ENCODE data around the gene NDUFB10. TPM values are rescaled to one million over a fixed set of nuclear protein-coding genes. Genes with fewer than 3 reads are reported as not detected.

Gene NDUFB10
- total and polyA plus RNA-seq, 5 donors from 2014 or later: 65.1 to 288 (median 193) TPM

DNA sequence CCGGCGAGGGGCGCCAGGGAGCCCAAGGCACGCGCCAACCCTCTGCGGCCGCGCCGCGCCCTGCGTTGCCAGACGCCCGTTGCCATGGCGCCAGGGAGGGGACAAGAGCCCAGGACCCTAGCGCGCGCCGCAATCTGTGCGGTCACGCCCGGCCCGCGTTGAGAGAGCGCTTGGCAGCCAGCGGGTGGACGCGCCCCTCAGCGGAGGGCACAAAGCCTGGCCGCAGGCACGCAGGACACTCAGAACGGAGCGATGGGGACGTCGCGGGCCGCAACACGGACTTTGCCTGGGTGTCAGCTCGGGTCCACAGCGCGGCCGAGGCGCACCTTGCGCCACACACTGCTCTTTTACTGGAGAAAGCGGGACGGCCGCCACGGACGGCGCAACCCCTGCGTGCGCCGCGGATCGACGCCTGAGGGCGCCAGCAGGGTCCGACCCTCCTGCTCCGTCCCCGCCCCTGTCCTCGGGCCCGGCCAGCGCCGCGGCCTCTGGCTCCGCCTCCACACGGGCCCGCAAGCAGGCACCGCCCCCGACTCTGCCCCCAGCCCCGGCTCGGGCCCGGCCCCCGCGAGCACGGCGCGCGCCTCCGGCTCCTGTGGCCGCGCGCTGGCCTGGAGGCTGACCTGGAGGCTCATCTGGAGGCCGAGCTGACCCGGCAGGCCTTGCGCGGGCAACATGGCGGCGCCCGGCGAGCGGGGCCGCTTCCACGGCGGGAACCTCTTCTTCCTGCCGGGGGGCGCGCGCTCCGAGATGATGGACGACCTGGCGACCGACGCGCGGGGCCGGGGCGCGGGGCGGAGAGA, 24.4 kb downstream of the NDUFB10 start, which contains the start of gene GFER:
GFER (plus strand) TSS at position 650 of the 803 bp plus-strand sequence; CDS start at position 676, 26 bp downstream.
- peak within 1 kb of the TSS in 2 of 3 donors; percentile 62 to 76 for H3K27ac Mint-ChIP-seq
- H3K9me3 Mint-ChIP-seq: peaks cover 0 to 2% (median 0%) of the 10 kb centered on the region in 7 donors
- DNase-seq: peak; percentile 53 to 69 (median 55)
- ATAC-seq (ENCODE audit: low read depth in 2 of 2): peak; percentile 71 to 76
- Histone ChIP-seq H3K27ac (ENCODE audit: insufficient read depth, low read length, poor library complexity, severe bottlenecking) (peak within 1 kb of the TSS; percentile 60), H3K4me3 (ENCODE audit: low read depth, low read length) (peak within 1 kb of the TSS; percentile 55), H3K36me3 (ENCODE audit: control insufficient read depth, insufficient read depth, low read length) (no peaks in the 10 kb centered on the region), H3K27me3 (ENCODE audit: control insufficient read depth, insufficient read depth, low read length) (peaks cover 14% of the 10 kb centered on the region), H3K9me3 (ENCODE audit: control insufficient read depth in 2 of 2, low read length in 2 of 2) (no peaks in the 10 kb centered on the region), H3K4me1 (ENCODE audit: control insufficient read depth, insufficient read depth, low read length, poor library complexity, severe bottlenecking) (peaks cover 25% of the 10 kb centered on the region)
- H3K27me3 Mint-ChIP-seq: peaks cover 38% of the 10 kb centered on the region
- peaks cover 0 to 23% (median 9%) of the 10 kb centered on the region in 4 donors for H3K4me1 Mint-ChIP-seq
- H3K4me3 Mint-ChIP-seq: peak within 1 kb of the TSS; percentile 80 to 92 (median 86)
- no peaks in the 10 kb centered on the region for H3K36me3 Mint-ChIP-seq

DNA sequence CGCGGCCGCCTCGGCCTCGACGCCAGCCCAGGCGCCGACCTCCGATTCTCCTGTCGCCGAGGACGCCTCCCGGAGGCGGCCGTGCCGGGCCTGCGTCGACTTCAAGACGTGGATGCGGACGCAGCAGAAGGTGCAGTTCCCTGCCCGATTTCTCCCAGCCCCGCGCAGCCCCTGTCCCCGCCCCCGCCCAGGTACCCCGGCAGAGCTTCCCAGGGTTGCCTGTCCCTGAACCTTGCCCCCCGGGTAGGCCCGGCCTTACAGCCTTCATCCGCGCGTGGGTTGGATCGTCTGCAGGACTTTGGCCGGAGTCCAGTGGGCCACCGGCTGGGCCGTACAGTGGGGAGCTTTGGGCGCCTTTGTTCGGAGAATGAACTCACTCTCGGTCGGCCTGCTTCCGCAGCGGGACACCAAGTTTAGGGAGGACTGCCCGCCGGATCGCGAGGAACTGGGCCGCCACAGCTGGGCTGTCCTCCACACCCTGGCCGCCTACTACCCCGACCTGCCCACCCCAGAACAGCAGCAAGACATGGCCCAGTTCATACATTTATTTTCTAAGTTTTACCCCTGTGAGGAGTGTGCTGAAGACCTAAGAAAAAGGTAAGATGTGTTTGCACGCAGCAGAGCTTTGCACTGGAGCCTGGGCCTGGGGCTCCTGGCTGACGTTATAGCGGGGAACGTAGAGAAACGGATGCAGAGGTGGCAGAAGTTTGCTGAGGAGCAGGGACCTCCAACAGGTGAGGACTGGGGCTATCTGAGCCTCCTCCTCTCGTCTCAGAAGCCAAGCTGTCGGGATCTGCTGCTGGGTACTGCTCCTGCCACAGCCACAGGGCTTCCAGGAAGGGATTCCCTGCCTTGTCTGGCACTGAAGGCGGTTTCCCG, 25.2 kb downstream of the NDUFB10 start:
- no peaks in the 10 kb centered on the region for H3K36me3 ChIP-seq (ENCODE audit: control insufficient read depth, insufficient read depth, low read length)
- H3K27me3 ChIP-seq (ENCODE audit: control insufficient read depth, insufficient read depth, low read length): peaks cover 17% of the 10 kb centered on the region
- no peaks in the 10 kb centered on the region for H3K36me3 Mint-ChIP-seq
- H3K4me1 ChIP-seq (ENCODE audit: control insufficient read depth, insufficient read depth, low read length, poor library complexity, severe bottlenecking): peaks cover 29% of the 10 kb centered on the region
- peak overlapping the region; percentile 80 to 88 (median 82) for H3K4me3 Mint-ChIP-seq
- peaks cover 44% of the 10 kb centered on the region for H3K27me3 Mint-ChIP-seq
- peaks cover 0 to 31% (median 11%) of the 10 kb centered on the region in 4 donors for H3K4me1 Mint-ChIP-seq
- DNase-seq (peak in 1 of 3 donors; percentile 58), ATAC-seq (ENCODE audit: low read depth in 2 of 2) (peak; percentile 26 to 30)
- H3K9me3 Mint-ChIP-seq: peaks cover 0 to 2% (median 0%) of the 10 kb centered on the region in 7 donors
- peak overlapping the region; percentile 35 for H3K4me3 ChIP-seq (ENCODE audit: low read depth, low read length)
- no peaks in the 10 kb centered on the region for H3K9me3 ChIP-seq (ENCODE audit: control insufficient read depth in 2 of 2, low read length in 2 of 2)
- H3K27ac Mint-ChIP-seq: peak overlapping the region in 2 of 3 donors; percentile 62 to 76
- peak overlapping the region; percentile 60 for H3K27ac ChIP-seq (ENCODE audit: insufficient read depth, low read length, poor library complexity, severe bottlenecking)

DNA sequence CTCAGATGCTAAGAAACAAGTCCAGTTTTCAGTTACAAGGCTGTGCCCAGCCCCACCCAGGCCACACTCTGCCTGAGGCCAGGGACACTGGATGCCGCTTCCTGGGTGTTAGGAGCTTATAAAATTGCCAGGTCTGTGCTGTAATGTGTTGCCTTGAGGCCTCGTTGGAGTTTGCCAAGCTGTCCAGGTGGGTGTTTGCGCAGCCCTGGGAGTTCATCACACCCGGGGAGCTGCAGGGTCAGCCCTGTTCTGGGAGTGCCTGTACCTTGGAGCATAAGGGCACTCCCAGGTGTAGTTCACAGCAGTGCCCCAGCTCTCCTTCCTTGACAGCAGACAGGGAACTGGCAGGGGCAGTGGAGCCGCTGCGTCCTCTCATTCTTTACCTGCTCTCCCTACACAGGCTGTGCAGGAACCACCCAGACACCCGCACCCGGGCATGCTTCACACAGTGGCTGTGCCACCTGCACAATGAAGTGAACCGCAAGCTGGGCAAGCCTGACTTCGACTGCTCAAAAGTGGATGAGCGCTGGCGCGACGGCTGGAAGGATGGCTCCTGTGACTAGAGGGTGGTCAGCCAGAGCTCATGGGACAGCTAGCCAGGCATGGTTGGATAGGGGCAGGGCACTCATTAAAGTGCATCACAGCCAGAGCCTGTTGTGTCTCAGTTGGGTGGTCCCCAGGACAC, 26.3 kb downstream of the NDUFB10 start:
- Mint-ChIP-seq H3K9me3 (peaks cover 0 to 2% (median 0%) of the 10 kb centered on the region in 7 donors), H3K27ac (no peak overlapping the region), H3K4me1 (peaks cover 0 to 33% (median 11%) of the 10 kb centered on the region in 4 donors), H3K36me3 (no peaks in the 10 kb centered on the region), H3K4me3 (peak overlapping the region; percentile 80 to 88 (median 82)), H3K27me3 (peaks cover 41% of the 10 kb centered on the region)
- no peak overlapping the region for H3K4me3 ChIP-seq (ENCODE audit: low read depth, low read length)
- ATAC-seq (ENCODE audit: low read depth in 2 of 2) (no peak), DNase-seq (no peak)
- H3K27ac ChIP-seq (ENCODE audit: insufficient read depth, low read length, poor library complexity, severe bottlenecking): no peak overlapping the region
- peaks cover 27% of the 10 kb centered on the region for H3K4me1 ChIP-seq (ENCODE audit: control insufficient read depth, insufficient read depth, low read length, poor library complexity, severe bottlenecking)
- H3K9me3 ChIP-seq (ENCODE audit: control insufficient read depth in 2 of 2, low read length in 2 of 2): no peaks in the 10 kb centered on the region
- peaks cover 17% of the 10 kb centered on the region for H3K27me3 ChIP-seq (ENCODE audit: control insufficient read depth, insufficient read depth, low read length)
- no peaks in the 10 kb centered on the region for H3K36me3 ChIP-seq (ENCODE audit: control insufficient read depth, insufficient read depth, low read length)

DNA sequence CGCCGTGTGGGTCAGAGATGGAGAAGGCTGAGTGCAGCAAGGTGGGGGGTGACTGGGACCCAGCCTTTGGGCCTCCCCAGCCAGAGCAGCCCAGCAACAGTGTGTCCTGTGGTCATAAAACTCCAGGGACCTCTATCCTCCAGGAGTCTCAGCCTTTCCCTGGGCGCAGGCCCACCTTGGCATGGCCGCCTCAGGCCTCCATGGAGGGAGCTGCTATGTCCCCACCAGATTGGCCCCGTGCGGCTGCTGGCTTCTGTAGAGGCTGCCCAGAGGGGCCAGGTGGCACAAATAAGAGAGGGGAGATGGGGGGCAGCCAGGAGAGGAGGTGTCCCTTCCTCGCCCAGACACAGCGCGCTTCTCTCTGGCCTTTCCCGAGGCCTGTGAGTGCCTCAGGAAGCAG, 27.9 kb downstream of the NDUFB10 start:
- peaks cover 8% of the 10 kb centered on the region for H3K27me3 ChIP-seq (ENCODE audit: control insufficient read depth, insufficient read depth, low read length)
- H3K4me3 Mint-ChIP-seq: peak overlapping the region in 2 of 4 donors; percentile 36 to 88
- no peak overlapping the region for H3K27ac Mint-ChIP-seq
- no peaks in the 10 kb centered on the region for H3K36me3 ChIP-seq (ENCODE audit: control insufficient read depth, insufficient read depth, low read length)
- H3K4me1 Mint-ChIP-seq: peaks cover 0 to 41% (median 18%) of the 10 kb centered on the region in 4 donors
- peaks cover 27% of the 10 kb centered on the region for H3K27me3 Mint-ChIP-seq
- H3K9me3 Mint-ChIP-seq: peaks cover 0 to 2% (median 0%) of the 10 kb centered on the region in 7 donors
- H3K4me1 ChIP-seq (ENCODE audit: control insufficient read depth, insufficient read depth, low read length, poor library complexity, severe bottlenecking): peaks cover 39% of the 10 kb centered on the region
- ATAC-seq (ENCODE audit: low read depth in 2 of 2) (no peak), DNase-seq (no peak)
- H3K9me3 ChIP-seq (ENCODE audit: control insufficient read depth in 2 of 2, low read length in 2 of 2): no peaks in the 10 kb centered on the region
- H3K27ac ChIP-seq (ENCODE audit: insufficient read depth, low read length, poor library complexity, severe bottlenecking): no peak overlapping the region
- no peaks in the 10 kb centered on the region for H3K36me3 Mint-ChIP-seq
- H3K4me3 ChIP-seq (ENCODE audit: low read depth, low read length): no peak overlapping the region

DNA sequence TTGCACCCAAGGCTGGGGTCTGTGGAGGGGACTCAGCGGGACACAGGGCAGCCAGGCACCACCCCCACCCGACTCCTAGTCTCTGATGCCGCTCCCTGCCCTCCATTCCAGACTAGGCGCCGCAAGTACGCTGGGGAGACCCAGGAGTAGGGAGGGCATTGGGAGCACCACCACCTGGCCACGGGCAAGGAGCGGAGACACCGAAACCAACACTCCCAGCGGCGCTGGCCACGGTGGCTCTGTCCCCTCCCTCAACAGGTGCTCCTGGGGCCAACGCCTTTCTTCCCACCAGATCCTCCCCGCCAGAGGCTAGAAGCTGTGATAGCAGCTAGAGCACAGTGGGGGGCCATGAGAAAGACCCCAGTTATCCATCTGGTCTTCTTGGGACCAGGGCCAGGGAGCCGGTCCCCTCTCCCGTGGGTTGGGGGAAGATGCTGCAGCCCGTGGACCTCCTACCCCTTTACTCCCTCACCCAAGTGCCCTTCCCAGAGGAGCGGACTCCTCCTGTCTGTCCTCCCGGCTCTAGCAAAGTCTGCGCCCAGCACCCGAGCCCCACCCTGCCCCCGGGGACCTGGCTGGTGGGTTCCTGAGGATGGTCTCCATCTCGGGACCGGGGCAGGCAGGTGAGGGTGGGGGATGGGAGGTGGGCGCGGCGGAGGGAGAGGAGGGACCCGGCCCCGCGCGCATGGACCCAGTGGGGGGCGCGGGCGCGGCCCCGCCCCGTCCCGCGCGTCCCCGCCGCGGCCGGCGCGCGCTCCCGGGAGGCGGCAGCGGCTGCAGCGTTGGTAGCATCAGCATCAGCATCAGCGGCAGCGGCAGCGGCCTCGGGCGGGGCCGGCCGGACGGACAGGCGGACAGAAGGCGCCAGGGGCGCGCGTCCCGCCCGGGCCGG, 30.1 kb downstream of the NDUFB10 start, which contains the start of gene SYNGR3:
SYNGR3 (plus strand) TSS at position 762 of the 892 bp plus-strand sequence. CDS start 133 bp downstream, outside the sequence.
- Mint-ChIP-seq H3K9me3 (peaks cover 0 to 2% (median 0%) of the 10 kb centered on the region in 7 donors), H3K4me3 (peak within 1 kb of the TSS; percentile 80 to 90 (median 85)), H3K4me1 (peaks cover 0 to 34% (median 14%) of the 10 kb centered on the region in 4 donors), H3K36me3 (no peaks in the 10 kb centered on the region), H3K27ac (peak within 1 kb of the TSS in 1 of 3 donors; percentile 14), H3K27me3 (peaks cover 22% of the 10 kb centered on the region)
- Histone ChIP-seq H3K27me3 (ENCODE audit: control insufficient read depth, insufficient read depth, low read length) (peaks cover 6% of the 10 kb centered on the region), H3K4me3 (ENCODE audit: low read depth, low read length) (peak within 1 kb of the TSS; percentile 48), H3K9me3 (ENCODE audit: control insufficient read depth in 2 of 2, low read length in 2 of 2) (no peaks in the 10 kb centered on the region), H3K36me3 (ENCODE audit: control insufficient read depth, insufficient read depth, low read length) (no peaks in the 10 kb centered on the region), H3K27ac (ENCODE audit: insufficient read depth, low read length, poor library complexity, severe bottlenecking) (no peak within 1 kb of the TSS), H3K4me1 (ENCODE audit: control insufficient read depth, insufficient read depth, low read length, poor library complexity, severe bottlenecking) (peaks cover 30% of the 10 kb centered on the region)
- no peak for DNase-seq
- no peak for ATAC-seq (ENCODE audit: low read depth in 2 of 2)

DNA sequence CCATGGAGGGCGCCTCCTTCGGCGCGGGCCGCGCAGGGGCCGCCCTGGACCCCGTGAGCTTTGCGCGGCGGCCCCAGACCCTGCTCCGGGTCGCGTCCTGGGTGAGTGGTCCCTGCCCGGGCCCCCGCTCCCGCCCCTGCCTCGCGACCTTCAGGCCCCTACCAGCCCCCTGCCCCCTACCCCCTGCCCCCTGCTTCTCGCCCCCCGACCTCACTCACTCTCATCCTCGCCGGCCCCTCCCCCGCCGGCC, 30.7 kb downstream of the NDUFB10 start:
- Histone ChIP-seq H3K36me3 (ENCODE audit: control insufficient read depth, insufficient read depth, low read length) (no peaks in the 10 kb centered on the region), H3K27ac (ENCODE audit: insufficient read depth, low read length, poor library complexity, severe bottlenecking) (no peak overlapping the region), H3K4me1 (ENCODE audit: control insufficient read depth, insufficient read depth, low read length, poor library complexity, severe bottlenecking) (peaks cover 24% of the 10 kb centered on the region), H3K27me3 (ENCODE audit: control insufficient read depth, insufficient read depth, low read length) (peaks cover 6% of the 10 kb centered on the region), H3K9me3 (ENCODE audit: control insufficient read depth in 2 of 2, low read length in 2 of 2) (no peaks in the 10 kb centered on the region), H3K4me3 (ENCODE audit: low read depth, low read length) (no peak overlapping the region)
- peaks cover 0 to 29% (median 13%) of the 10 kb centered on the region in 4 donors for H3K4me1 Mint-ChIP-seq
- no peak overlapping the region for H3K4me3 Mint-ChIP-seq
- no peaks in the 10 kb centered on the region for H3K36me3 Mint-ChIP-seq
- H3K9me3 Mint-ChIP-seq: peaks cover 0 to 2% (median 0%) of the 10 kb centered on the region in 7 donors
- ATAC-seq (ENCODE audit: low read depth in 2 of 2) (no peak), DNase-seq (no peak)
- H3K27ac Mint-ChIP-seq: no peak overlapping the region
- H3K27me3 Mint-ChIP-seq: peaks cover 22% of the 10 kb centered on the region
